Cardiac muscle cell (in vitro differentiated cells and primary cell): Measurements from ENCODE around the gene PLA2R1. TPM values are rescaled to one million over a fixed set of nuclear protein-coding genes. Genes with fewer than 3 reads are reported as not detected.

Experiments
- DNase-seq, 2 donors: peaks; one replicate each; pipeline versions ENCODE4 v3.0.0 to v3.0.0-alpha.2; 2010 to 2017; ENCODE audit warnings: low read depth in 1 of 2, low spot score in 1 of 2
- H3K27ac ChIP-seq: fragments of 200-600 bp; sonication (generic); 2 replicates; pipeline ENCODE4 v1.5.1; 2016
- H3K27me3 ChIP-seq: fragments of 200-600 bp; sonication (generic); 2 replicates; pipeline ENCODE4 v1.6.0; 2016; ENCODE audit warnings: control low read depth
- H3K36me3 ChIP-seq: fragments of 200-600 bp; sonication (generic); 2 replicates; pipeline ENCODE4 v1.5.1; 2016; ENCODE audit warnings: control low read depth
- H3K4me1 ChIP-seq: fragments of 200-600 bp; sonication (generic); 2 replicates; pipeline ENCODE4 v1.8.1; 2017; ENCODE audit warnings: low read depth, mild to moderate bottlenecking, mixed run types
- H3K4me3 ChIP-seq: fragments of 200-600 bp; sonication (generic); 2 replicates; pipeline ENCODE4 v1.5.1; 2016; ENCODE audit warnings: mild to moderate bottlenecking
- H3K9me3 ChIP-seq: fragments of 200-600 bp; sonication (generic); 2 replicates; pipeline ENCODE4 v1.5.1; 2017; ENCODE audit warnings: low read depth, mild to moderate bottlenecking, control low read depth
- polyA plus RNA-seq: library from polyadenylated mRNA; unstranded; fragments of >200 nt; fragmentation: Nextera tagmentation; extraction: Ambion mirVana; gene quantifications from 2 replicates; pipeline ENCODE4 v1.2.1, GENCODE V29; 2016
- total RNA-seq: library from RNA; depleted of rRNA; stranded (reverse); fragments of >200 nt; gene quantifications from 2 replicates; pipeline ENCODE4 v1.2.3, GENCODE V29; 2016
- TF ChIP-seq, protein P1 (sequence below): IDR thresholded peaks from 2 replicates; pipeline ENCODE4 v1.5.1; 2012; ENCODE audit warnings: low read depth, mild to moderate bottlenecking, low read length

PLA2R1 gene
- total and polyA plus RNA-seq, 2 experiments from 2014 or later: 0.09 TPM; not detected in 1

DNA sequence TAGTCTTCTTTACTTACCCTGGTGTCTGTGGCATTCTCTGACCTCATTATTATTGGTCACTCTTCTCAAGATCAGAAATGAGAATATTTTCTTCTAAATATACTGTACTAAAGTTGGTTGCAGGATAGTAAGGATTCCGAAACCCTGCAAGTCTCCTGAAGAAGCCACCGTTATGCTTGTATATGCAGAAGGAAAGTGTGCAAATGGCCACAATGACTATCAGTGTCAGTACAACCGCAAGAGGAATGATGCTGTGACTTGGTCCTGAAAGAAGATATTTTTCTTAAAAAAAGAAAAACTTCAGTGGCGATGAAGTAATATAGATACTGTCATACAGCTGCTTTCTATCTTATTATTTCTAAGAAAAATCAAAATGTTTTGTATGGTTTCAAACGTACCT is 120.7 kb downstream of the PLA2R1 start:
- Histone ChIP-seq H3K27ac (no peak overlapping the region), H3K4me3 (no peak overlapping the region), H3K4me1 (no peaks in the 10 kb centered on the region), H3K27me3 (no peaks in the 10 kb centered on the region), H3K9me3 (no peaks in the 10 kb centered on the region), H3K36me3 (no peaks in the 10 kb centered on the region)
- TF ChIP-seq, protein P1, sequence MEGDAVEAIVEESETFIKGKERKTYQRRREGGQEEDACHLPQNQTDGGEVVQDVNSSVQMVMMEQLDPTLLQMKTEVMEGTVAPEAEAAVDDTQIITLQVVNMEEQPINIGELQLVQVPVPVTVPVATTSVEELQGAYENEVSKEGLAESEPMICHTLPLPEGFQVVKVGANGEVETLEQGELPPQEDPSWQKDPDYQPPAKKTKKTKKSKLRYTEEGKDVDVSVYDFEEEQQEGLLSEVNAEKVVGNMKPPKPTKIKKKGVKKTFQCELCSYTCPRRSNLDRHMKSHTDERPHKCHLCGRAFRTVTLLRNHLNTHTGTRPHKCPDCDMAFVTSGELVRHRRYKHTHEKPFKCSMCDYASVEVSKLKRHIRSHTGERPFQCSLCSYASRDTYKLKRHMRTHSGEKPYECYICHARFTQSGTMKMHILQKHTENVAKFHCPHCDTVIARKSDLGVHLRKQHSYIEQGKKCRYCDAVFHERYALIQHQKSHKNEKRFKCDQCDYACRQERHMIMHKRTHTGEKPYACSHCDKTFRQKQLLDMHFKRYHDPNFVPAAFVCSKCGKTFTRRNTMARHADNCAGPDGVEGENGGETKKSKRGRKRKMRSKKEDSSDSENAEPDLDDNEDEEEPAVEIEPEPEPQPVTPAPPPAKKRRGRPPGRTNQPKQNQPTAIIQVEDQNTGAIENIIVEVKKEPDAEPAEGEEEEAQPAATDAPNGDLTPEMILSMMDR: no peak
- no peak for DNase-seq

DNA sequence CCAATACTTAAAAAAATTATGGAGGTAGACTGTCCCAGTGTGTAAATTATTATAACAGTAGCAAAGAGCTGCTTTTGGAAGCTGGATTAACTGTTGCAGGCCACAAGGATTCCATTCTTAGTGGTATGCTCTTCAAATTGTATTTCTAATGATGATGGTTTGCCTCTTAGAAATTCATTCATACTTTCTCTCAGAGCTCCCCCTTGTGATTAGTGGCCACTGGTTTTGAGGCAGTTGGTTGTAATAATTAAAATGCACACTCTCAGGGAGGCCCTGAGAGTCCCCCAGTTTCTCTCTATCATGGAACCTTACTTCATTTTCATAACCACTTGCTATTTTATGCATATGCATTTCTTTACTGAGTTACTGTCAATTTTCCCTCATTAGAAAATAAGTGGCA is 122.5 kb downstream of the PLA2R1 start:
- peak; percentile 15 to 45 for DNase-seq
- Histone ChIP-seq H3K27me3 (no peaks in the 10 kb centered on the region), H3K4me3 (no peak overlapping the region), H3K4me1 (no peaks in the 10 kb centered on the region), H3K9me3 (no peaks in the 10 kb centered on the region), H3K36me3 (no peaks in the 10 kb centered on the region), H3K27ac (no peak overlapping the region)
- TF ChIP-seq, protein P1: peak; percentile 45

DNA sequence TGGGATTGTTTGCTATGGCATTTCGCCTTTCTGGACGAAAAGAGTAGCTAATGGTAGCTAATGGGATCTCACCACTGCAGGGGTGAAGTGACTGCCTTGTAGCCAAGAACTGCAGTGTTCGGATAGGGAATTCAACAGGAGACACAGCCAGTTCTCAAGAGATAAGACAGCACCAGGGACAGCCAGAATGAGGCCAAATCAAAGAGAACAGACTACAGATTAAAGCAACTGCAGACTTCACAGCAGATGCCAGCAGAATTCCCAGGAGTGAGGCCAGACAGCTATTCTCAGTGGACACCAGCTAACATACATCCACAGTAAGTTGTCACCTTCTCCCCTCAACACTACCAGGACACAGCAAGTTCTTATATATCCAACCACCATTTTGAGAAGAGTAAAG is 124.0 kb downstream of the PLA2R1 start:
- Histone ChIP-seq H3K4me1 (no peaks in the 10 kb centered on the region), H3K27ac (no peak overlapping the region), H3K27me3 (no peaks in the 10 kb centered on the region), H3K9me3 (no peaks in the 10 kb centered on the region), H3K4me3 (no peak overlapping the region), H3K36me3 (no peaks in the 10 kb centered on the region)
- TF ChIP-seq, protein P1: no peak
- no peak for DNase-seq

DNA sequence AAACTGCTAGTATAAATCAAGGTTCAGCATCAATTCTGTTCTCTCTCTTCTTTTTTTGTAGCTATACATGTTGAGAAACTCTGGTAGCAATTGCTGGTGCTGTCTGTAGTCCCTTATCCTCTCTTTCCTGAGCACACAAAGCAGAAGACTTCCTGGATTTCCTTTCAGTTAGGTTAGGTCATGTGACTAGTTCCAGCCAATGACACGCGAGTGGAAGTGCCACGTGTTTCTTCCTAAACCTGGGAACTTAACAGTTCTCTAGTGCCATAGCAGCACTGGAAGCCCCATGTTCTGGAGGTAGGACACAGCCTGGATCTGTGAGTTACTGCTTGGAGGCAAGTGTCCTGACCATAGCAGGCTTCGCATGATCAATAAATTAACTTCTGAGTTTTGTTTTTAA is 125.9 kb downstream of the PLA2R1 start:
- H3K9me3 ChIP-seq: no peaks in the 10 kb centered on the region
- no peak overlapping the region for H3K27ac ChIP-seq
- H3K36me3 ChIP-seq: no peaks in the 10 kb centered on the region
- DNase-seq: no peak
- TF ChIP-seq, protein P1: no peak
- no peak overlapping the region for H3K4me3 ChIP-seq
- H3K4me1 ChIP-seq: no peaks in the 10 kb centered on the region
- H3K27me3 ChIP-seq: no peaks in the 10 kb centered on the region

DNA sequence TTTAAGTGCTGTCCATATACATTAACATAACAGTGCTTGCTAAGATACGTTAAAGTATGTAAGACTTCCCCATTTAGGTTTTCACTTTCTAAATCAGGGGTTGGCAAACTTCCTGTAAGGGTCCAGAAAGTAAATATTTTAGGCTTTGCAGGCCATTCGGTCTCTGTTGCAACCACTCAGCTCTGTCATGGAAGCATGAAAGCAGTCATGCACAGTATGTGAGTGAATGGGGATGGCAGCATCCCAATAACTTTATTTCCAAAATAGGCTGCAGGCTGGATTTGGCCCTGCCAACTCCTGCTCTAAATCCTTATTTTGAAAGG is 128.7 kb downstream of the PLA2R1 start:
- no peak for DNase-seq
- H3K4me1 ChIP-seq: no peaks in the 10 kb centered on the region
- TF ChIP-seq, protein P1: no peak
- H3K27ac ChIP-seq: no peak overlapping the region
- H3K36me3 ChIP-seq: no peaks in the 10 kb centered on the region
- no peaks in the 10 kb centered on the region for H3K27me3 ChIP-seq
- no peaks in the 10 kb centered on the region for H3K9me3 ChIP-seq
- no peak overlapping the region for H3K4me3 ChIP-seq
